HG02623 (cell line): ENCODE measurements around the gene RND1.
"Not testable (repeated sequence)": the region's sequence is repeated elsewhere in the genome, so short reads cannot be mapped to it uniquely, and the experiment has no call there.

Source experiments
- ATAC-seq: cut with Tn5 transposase; IDR thresholded peaks from one replicate; pipeline ENCODE4 v1.9.1; 2021; ENCODE audit warnings: moderate library complexity; ENCODE audit not compliant: unreplicated experiment

The RND1 gene

DNA sequence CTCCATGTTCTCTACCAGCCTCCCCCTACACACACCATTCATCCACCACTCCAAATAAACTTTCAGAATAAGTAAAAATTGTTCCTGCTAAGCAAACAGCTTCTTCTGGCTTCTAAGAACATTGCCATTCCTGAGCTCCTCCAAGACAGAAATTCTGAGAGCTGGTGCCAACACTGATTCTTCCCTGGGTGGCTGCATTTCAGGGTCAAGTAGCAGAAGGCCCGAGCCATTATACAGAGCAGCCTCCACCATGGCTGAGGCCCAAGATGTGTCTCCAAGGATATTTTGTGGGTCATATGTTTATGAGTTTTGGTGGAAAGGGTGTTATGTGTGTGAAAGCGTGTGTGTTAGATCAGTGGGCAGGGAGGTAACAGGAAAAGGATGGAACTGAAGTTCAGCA lies 3.5 kb upstream of the RND1 start:
- no peak for ATAC-seq

DNA sequence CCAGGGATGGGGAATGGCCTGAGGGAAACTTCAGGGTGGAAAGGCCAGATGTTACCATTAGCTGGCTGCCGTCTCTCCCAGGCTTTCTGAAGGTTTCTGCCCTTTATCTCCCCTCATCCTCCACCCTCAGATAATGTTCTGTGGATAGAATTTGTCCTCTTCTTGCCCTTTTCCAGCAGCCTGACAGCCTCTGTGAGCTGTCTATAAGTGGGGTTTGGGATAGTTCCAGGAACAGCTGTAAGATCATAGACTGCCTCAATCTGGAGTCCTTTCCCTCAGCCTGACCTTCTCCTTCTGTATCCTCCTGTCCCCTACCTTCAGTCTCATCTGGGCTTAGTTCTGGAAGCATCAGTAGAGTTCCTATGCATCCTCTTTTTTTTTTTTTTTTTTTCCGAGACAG lies 2.8 kb upstream of the RND1 start:
- no peak for ATAC-seq

DNA sequence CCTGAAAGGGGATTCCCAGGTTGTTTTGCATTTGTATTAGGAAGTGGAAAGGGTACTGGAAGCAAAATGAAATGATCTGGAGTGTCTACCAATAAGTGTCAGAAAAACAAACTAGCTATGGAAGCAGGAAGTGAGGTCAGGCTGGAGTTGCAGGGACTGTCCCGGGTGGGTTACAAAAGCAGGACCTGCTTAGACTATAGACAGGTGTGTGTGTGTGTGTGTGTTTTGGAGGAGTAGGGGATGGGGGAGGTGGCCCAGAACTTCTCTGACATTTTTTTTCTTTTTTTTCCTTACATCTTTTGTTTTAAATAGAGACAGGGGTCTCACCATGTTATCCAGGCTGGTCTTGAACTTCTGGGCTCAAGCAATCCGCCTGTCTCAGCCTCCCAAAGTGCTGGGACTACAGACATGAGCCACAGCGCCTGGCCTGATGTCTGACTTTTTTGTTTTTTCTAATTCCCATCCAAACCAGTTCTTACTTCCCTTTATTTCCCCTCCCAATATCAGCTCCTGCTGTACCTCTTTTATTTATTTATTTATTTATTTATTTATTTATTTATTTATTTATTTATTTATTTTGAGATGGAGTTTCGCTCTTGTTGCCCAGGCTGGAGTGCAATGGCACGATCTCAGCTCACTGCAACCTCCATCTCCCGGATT lies 512 bp upstream of the RND1 start:
- ATAC-seq: no peak

- no peak for ATAC-seq
Measured at GRCh38 chr12:48863291-48863690, 2.4 kb downstream of the RND1 start.

DNA sequence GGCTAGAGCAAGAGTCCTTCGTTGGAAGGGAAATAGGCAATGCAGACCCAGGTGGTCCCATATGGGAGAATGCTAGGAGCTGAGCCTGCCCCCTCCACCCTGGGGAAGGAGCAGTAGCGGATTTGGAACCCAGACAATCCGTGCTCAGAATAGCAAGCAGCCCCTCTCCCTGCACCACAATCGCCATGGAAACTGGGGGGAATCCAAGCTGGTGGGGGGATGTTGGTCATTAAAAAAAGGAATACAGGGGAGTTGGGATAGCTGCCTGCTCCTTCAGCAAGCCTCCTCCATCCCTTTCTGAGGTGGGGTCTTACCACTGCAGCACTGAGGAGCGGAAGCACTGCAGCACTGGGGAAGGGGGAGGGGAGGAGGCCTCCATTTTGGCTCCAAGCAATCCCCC lies 2.9 kb downstream of the RND1 start:
- no peak for ATAC-seq

DNA sequence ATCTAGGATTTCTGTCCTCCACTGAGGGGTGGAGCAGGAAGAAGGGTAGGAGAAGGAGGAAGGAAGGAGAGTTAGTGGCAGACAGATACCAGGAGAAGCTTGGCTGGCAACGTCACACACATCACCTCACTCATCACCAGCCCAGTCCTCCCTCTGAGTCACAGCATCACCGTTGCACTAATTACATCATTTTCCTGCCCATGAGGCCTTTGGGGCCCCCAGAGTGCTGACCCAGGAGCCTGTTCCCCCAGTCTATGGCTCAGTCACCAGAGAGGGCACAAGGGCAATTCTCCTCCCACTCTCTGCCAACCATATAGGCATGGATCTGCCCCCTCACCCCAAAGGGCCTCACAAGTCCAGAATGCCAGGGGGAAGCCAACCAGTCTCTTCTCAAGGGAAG lies 4.6 kb downstream of the RND1 start:
- ATAC-seq: no peak

DNA sequence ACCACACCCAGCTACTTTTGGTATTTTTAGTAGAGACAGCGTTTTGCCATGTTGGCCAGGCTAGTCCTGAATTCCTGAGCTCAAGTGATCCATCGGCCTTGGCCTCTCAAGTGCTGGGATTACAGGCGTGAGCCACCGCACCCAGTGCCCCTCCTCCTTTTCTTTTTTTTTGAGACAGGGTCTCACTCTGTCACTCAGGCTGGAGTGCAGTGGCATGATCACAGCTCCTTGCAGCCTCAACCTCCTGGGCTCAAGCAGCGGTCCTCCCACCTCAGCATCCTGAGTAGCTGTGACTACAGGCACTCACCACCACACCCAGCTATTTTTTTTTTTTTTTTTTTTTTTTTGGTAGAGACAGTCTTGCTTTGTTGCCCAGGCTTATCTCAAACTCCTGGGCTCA lies 5.4 kb downstream of the RND1 start:
- ATAC-seq: not testable (repeated sequence)

DNA sequence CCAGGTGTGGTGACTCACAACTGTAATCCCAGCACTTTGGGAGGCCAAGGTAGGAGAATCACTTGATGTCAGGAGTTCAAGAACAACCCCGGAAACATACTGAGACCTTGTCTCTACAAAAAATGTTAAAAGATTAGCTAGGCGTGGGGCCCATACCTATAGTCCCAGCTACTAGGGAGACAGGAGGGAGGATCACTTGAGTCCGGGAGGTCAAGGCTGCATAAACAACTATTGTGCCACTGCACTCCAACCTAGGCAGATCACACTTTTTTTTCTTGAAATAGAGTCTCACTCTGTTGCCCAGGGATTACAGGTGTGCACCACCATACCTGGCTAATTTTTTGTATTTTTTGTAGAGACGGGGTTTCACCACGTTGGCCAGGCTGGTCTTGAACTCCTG lies 6.1 kb downstream of the RND1 start:
- ATAC-seq: no peak

DNA sequence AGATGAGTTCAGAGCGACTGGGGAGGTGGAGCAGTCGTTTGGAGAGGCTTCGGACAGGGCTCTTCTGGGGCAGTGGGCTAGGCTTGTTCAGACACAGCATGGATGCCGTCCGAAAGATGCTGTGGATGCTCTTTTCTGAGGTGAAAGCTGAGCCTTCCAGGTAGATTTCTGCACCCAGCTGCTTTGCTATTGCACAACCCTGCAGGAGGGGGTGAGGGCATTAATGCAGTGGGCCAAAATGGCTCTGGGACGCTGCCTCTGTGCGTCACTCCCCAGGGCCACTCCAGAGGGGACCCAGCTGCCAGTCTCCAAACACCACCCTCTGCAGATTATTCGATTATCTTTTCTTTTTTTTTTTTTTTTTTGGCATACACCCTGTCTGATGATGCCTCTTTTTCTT lies 7.6 kb downstream of the RND1 start:
- no peak for ATAC-seq

- no peak for ATAC-seq
Measured at GRCh38 chr12:48857278-48857994, 8.2 kb downstream of the RND1 start.

GRCh38 chr12:48856379-48856778 lies 9.3 kb downstream of the RND1 start:
- ATAC-seq: no peak

DNA sequence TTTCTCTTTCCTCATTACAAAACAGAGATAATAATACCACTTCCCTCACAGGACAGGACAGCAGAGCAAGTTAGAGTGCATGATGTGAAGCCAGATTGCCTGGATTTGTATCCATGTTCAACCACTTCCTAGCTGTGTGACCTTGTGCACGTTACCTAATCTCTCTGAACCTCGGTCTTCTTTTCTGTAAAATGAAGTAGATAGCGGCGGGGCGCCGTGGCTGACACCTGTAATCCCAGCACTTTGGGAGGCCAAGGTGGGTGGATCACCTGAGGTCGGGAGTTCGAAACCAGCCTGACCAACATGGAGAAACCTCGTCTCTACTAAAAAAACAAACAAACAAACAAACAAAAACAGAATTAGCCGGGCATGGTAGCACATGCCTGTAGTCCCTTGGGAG lies 10.7 kb downstream of the RND1 start:
- ATAC-seq: not testable (repeated sequence)

- ATAC-seq: no peak
Measured at GRCh38 chr12:48854488-48854887, 11.2 kb downstream of the RND1 start.

DNA sequence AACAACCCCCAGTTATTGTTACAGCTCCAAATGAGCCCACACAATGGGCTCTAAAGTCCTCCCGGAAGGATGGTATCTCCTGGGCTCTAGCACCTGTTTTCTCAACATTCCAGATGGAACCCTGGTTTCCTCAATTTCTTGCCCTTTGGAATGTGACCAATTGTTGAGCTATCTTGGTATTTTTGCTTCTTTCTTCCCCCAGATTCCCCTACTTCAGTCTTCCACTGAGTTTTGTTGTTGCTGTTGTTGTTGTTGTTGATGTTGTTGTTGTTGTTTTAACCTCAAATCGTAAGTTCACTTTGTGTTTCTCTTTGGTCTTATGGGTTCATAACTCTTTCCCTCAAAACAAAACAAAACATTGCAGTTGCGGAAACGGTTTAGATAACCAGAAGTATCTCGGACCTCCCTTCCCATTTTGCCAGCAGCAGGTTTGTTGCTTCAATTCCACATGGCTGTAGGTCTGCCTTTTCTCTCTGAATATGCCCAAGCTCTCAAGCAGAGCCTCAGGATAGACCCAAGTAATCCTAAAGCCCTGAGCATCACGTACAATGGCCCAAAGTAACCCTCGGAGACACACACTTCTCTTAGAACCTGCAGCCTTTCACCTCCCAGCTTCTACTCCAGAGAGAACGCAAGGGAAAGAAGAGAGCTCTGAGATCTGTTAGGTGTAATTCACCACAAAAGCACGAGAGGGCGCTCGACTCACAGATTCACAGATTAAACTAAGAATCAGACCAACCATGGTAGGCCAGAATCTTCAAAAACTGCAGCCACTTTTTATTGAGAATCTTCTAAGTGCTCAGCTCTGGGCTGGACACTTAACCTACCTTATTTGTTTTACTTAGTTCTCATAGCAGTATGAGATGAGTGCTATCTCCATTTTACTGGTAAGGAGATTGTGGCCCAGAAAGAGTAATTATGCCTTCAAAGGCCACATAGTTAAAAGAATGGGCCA lies 12.7 kb downstream of the RND1 start:
- ATAC-seq: peak; percentile 6

GRCh38 chr12:48851883-48852733 lies 13.6 kb downstream of the RND1 start, which contains the start of gene DDX23:
TSS of gene DDX23 (minus strand) at chr12:48852163. CDS start at chr12:48845782, 6,381 bp downstream.
- peak; percentile 94 for ATAC-seq

GRCh38 chr12:48842021-48842420 lies 23.6 kb downstream of the RND1 start:
- ATAC-seq: not testable (repeated sequence)

- ATAC-seq: no peak
Measured at GRCh38 chr12:48838048-48838447, 27.6 kb downstream of the RND1 start.

DNA sequence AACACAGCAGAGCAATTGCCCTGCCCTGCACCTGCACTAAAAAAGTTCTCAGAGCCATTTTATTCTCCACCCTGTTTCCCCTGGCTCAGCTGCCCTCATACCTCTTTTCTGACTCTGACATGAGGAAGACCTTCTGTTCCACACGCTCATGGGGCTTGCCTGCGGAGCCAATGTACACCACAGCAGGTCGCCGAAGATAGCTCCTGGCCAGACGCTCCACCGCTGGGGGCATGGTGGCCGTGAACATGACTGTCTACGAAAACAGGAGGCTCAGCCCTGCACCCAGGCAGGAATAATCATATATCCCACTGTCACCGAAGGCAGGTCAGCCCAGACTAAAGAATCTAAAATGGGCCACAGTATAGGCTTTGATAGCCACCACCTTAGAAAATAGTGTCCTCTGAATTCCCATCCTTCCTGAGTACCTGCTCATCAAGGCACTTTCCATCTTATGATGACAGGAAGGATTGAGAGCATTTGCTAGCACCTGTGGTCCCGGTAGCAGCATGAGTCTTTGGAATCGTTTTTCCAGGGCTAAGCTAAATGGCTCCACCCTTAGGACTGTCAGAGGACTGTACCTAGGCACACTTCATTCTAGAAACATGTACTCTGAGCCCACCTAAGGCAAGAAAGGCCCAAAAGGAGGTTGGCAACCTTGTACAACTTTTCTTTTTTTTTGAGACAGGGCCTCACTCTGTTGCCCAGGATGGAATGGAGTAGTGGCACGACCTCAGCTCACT lies 33.2 kb downstream of the RND1 start:
- no peak for ATAC-seq

GRCh38 chr12:48831257-48831656 lies 34.4 kb downstream of the RND1 start:
- ATAC-seq: no peak
